ENCODE measurements around the gene STK38L.

Gene STK38L

GRCh38 chr12:27340971-27341370, 96.9 kb downstream of the STK38L start:
- H3K36me3 ChIP-seq (ENCODE audit: control insufficient read depth, insufficient read depth, low read length), result no peaks in the 10 kb centered on the region
- no peak for DNase-seq
- H3K4me3 ChIP-seq (ENCODE audit: insufficient read depth, low read depth, low read length, poor library complexity, severe bottlenecking), result no peak overlapping the region
- H3K9me3 ChIP-seq (ENCODE audit: control insufficient read depth, low read length), result no peaks in the 10 kb centered on the region
- no peaks in the 10 kb centered on the region for H3K27me3 ChIP-seq (replicated peaks; ENCODE audit: control insufficient read depth, insufficient read depth, low read length, poor library complexity, severe bottlenecking)
- H3K27ac ChIP-seq (ENCODE audit: insufficient read depth, low read length, poor library complexity, severe bottlenecking), result no peak overlapping the region
- no peaks in the 10 kb centered on the region for H3K4me1 ChIP-seq (ENCODE audit: control insufficient read depth, insufficient read depth, low read length, poor library complexity, severe bottlenecking)

- H3K27me3 ChIP-seq (replicated peaks; ENCODE audit: control insufficient read depth, insufficient read depth, low read length, poor library complexity, severe bottlenecking), result no peaks in the 10 kb centered on the region
- no peaks in the 10 kb centered on the region for H3K9me3 ChIP-seq (ENCODE audit: control insufficient read depth, low read length)
- H3K4me1 ChIP-seq (ENCODE audit: control insufficient read depth, insufficient read depth, low read length, poor library complexity, severe bottlenecking), result no peaks in the 10 kb centered on the region
- DNase-seq, result no peak
- no peaks in the 10 kb centered on the region for H3K36me3 ChIP-seq (ENCODE audit: control insufficient read depth, insufficient read depth, low read length)
- no peak overlapping the region for H3K4me3 ChIP-seq (ENCODE audit: insufficient read depth, low read depth, low read length, poor library complexity, severe bottlenecking)
- no peak overlapping the region for H3K27ac ChIP-seq (ENCODE audit: insufficient read depth, low read length, poor library complexity, severe bottlenecking)
These were observed 98.5 kb downstream of the STK38L start for GRCh38 chr12:27342536-27342935.

GRCh38 chr12:27343255-27344000, 99.3 kb downstream of the STK38L start:
- Histone ChIP-seq H3K9me3 (ENCODE audit: control insufficient read depth, low read length) (no peaks in the 10 kb centered on the region), H3K4me1 (ENCODE audit: control insufficient read depth, insufficient read depth, low read length, poor library complexity, severe bottlenecking) (no peaks in the 10 kb centered on the region), H3K36me3 (ENCODE audit: control insufficient read depth, insufficient read depth, low read length) (no peaks in the 10 kb centered on the region), H3K27ac (ENCODE audit: insufficient read depth, low read length, poor library complexity, severe bottlenecking) (no peak overlapping the region), H3K27me3 (replicated peaks; ENCODE audit: control insufficient read depth, insufficient read depth, low read length, poor library complexity, severe bottlenecking) (no peaks in the 10 kb centered on the region), H3K4me3 (ENCODE audit: insufficient read depth, low read depth, low read length, poor library complexity, severe bottlenecking) (no peak overlapping the region)
- no peak for DNase-seq

GRCh38 chr12:27344246-27344645, 100.2 kb downstream of the STK38L start:
- H3K27ac ChIP-seq (ENCODE audit: insufficient read depth, low read length, poor library complexity, severe bottlenecking), result no peak overlapping the region
- no peak for DNase-seq
- no peaks in the 10 kb centered on the region for H3K4me1 ChIP-seq (ENCODE audit: control insufficient read depth, insufficient read depth, low read length, poor library complexity, severe bottlenecking)
- no peak overlapping the region for H3K4me3 ChIP-seq (ENCODE audit: insufficient read depth, low read depth, low read length, poor library complexity, severe bottlenecking)
- H3K36me3 ChIP-seq (ENCODE audit: control insufficient read depth, insufficient read depth, low read length), result no peaks in the 10 kb centered on the region
- H3K27me3 ChIP-seq (replicated peaks; ENCODE audit: control insufficient read depth, insufficient read depth, low read length, poor library complexity, severe bottlenecking), result no peaks in the 10 kb centered on the region
- no peaks in the 10 kb centered on the region for H3K9me3 ChIP-seq (ENCODE audit: control insufficient read depth, low read length)

GRCh38 chr12:27344760-27345159, 100.7 kb downstream of the STK38L start:
- no peak for DNase-seq
- H3K4me3 ChIP-seq (ENCODE audit: insufficient read depth, low read depth, low read length, poor library complexity, severe bottlenecking), result no peak overlapping the region
- no peaks in the 10 kb centered on the region for H3K9me3 ChIP-seq (ENCODE audit: control insufficient read depth, low read length)
- no peak overlapping the region for H3K27ac ChIP-seq (ENCODE audit: insufficient read depth, low read length, poor library complexity, severe bottlenecking)
- H3K27me3 ChIP-seq (replicated peaks; ENCODE audit: control insufficient read depth, insufficient read depth, low read length, poor library complexity, severe bottlenecking), result no peaks in the 10 kb centered on the region
- H3K36me3 ChIP-seq (ENCODE audit: control insufficient read depth, insufficient read depth, low read length), result no peaks in the 10 kb centered on the region
- no peaks in the 10 kb centered on the region for H3K4me1 ChIP-seq (ENCODE audit: control insufficient read depth, insufficient read depth, low read length, poor library complexity, severe bottlenecking)

GRCh38 chr12:27345376-27345775, 101.3 kb downstream of the STK38L start:
- H3K27ac ChIP-seq (ENCODE audit: insufficient read depth, low read length, poor library complexity, severe bottlenecking), result no peak overlapping the region
- no peaks in the 10 kb centered on the region for H3K27me3 ChIP-seq (replicated peaks; ENCODE audit: control insufficient read depth, insufficient read depth, low read length, poor library complexity, severe bottlenecking)
- H3K4me3 ChIP-seq (ENCODE audit: insufficient read depth, low read depth, low read length, poor library complexity, severe bottlenecking), result no peak overlapping the region
- no peaks in the 10 kb centered on the region for H3K9me3 ChIP-seq (ENCODE audit: control insufficient read depth, low read length)
- DNase-seq, result no peak
- no peaks in the 10 kb centered on the region for H3K4me1 ChIP-seq (ENCODE audit: control insufficient read depth, insufficient read depth, low read length, poor library complexity, severe bottlenecking)
- H3K36me3 ChIP-seq (ENCODE audit: control insufficient read depth, insufficient read depth, low read length), result no peaks in the 10 kb centered on the region

GRCh38 chr12:27347779-27348178, 103.7 kb downstream of the STK38L start:
- no peak overlapping the region for H3K4me3 ChIP-seq (ENCODE audit: insufficient read depth, low read depth, low read length, poor library complexity, severe bottlenecking)
- no peak overlapping the region for H3K27ac ChIP-seq (ENCODE audit: insufficient read depth, low read length, poor library complexity, severe bottlenecking)
- H3K4me1 ChIP-seq (ENCODE audit: control insufficient read depth, insufficient read depth, low read length, poor library complexity, severe bottlenecking), result no peaks in the 10 kb centered on the region
- no peaks in the 10 kb centered on the region for H3K9me3 ChIP-seq (ENCODE audit: control insufficient read depth, low read length)
- DNase-seq, result no peak
- no peaks in the 10 kb centered on the region for H3K27me3 ChIP-seq (replicated peaks; ENCODE audit: control insufficient read depth, insufficient read depth, low read length, poor library complexity, severe bottlenecking)
- H3K36me3 ChIP-seq (ENCODE audit: control insufficient read depth, insufficient read depth, low read length), result no peaks in the 10 kb centered on the region

GRCh38 chr12:27351476-27351875, 107.4 kb downstream of the STK38L start:
- Histone ChIP-seq H3K36me3 (ENCODE audit: control insufficient read depth, insufficient read depth, low read length) (no peaks in the 10 kb centered on the region), H3K27ac (ENCODE audit: insufficient read depth, low read length, poor library complexity, severe bottlenecking) (no peak overlapping the region), H3K4me1 (ENCODE audit: control insufficient read depth, insufficient read depth, low read length, poor library complexity, severe bottlenecking) (no peaks in the 10 kb centered on the region), H3K27me3 (replicated peaks; ENCODE audit: control insufficient read depth, insufficient read depth, low read length, poor library complexity, severe bottlenecking) (no peaks in the 10 kb centered on the region), H3K4me3 (ENCODE audit: insufficient read depth, low read depth, low read length, poor library complexity, severe bottlenecking) (no peak overlapping the region), H3K9me3 (ENCODE audit: control insufficient read depth, low read length) (no peaks in the 10 kb centered on the region)
- DNase-seq, result no peak

- H3K4me3 ChIP-seq (ENCODE audit: insufficient read depth, low read depth, low read length, poor library complexity, severe bottlenecking), result no peak overlapping the region
- no peak overlapping the region for H3K27ac ChIP-seq (ENCODE audit: insufficient read depth, low read length, poor library complexity, severe bottlenecking)
- no peak for DNase-seq
- no peaks in the 10 kb centered on the region for H3K9me3 ChIP-seq (ENCODE audit: control insufficient read depth, low read length)
- H3K27me3 ChIP-seq (replicated peaks; ENCODE audit: control insufficient read depth, insufficient read depth, low read length, poor library complexity, severe bottlenecking), result no peaks in the 10 kb centered on the region
- no peaks in the 10 kb centered on the region for H3K36me3 ChIP-seq (ENCODE audit: control insufficient read depth, insufficient read depth, low read length)
- no peaks in the 10 kb centered on the region for H3K4me1 ChIP-seq (ENCODE audit: control insufficient read depth, insufficient read depth, low read length, poor library complexity, severe bottlenecking)
These were observed 111.4 kb downstream of the STK38L start for GRCh38 chr12:27355486-27355885.

GRCh38 chr12:27355979-27356378, 111.9 kb downstream of the STK38L start:
- Histone ChIP-seq H3K9me3 (ENCODE audit: control insufficient read depth, low read length) (no peaks in the 10 kb centered on the region), H3K27me3 (replicated peaks; ENCODE audit: control insufficient read depth, insufficient read depth, low read length, poor library complexity, severe bottlenecking) (no peaks in the 10 kb centered on the region), H3K4me3 (ENCODE audit: insufficient read depth, low read depth, low read length, poor library complexity, severe bottlenecking) (no peak overlapping the region), H3K4me1 (ENCODE audit: control insufficient read depth, insufficient read depth, low read length, poor library complexity, severe bottlenecking) (no peaks in the 10 kb centered on the region), H3K36me3 (ENCODE audit: control insufficient read depth, insufficient read depth, low read length) (no peaks in the 10 kb centered on the region), H3K27ac (ENCODE audit: insufficient read depth, low read length, poor library complexity, severe bottlenecking) (no peak overlapping the region)
- DNase-seq, result no peak
